Central memory CD4-positive, alpha-beta T cell (primary cell): Measurements from ENCODE around the gene SLC35E2B.

ENCODE experiments used
- DNase-seq: peaks from one replicate; pipeline ENCODE4 v3.0.0; 2022

The SLC35E2B gene

DNA sequence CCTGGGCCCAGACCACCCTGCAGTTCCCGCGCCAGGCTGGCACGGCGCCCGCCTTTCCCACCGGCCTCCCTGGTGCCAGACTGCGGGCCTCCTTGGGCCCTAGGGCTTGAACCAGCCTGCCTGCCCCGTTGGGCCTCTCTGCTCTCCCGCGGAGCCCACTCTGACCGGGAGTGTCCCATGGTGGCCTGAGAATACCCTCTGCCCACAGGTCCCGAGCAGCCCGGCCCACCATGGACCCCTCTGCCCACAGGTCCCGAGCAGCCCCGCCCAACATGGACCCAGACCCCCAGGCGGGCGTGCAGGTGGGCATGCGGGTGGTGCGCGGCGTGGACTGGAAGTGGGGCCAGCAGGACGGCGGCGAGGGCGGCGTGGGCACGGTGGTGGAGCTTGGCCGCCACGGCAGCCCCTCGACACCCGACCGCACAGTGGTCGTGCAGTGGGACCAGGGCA is 69.4 kb downstream of the SLC35E2B start:
- no peak for DNase-seq

DNA sequence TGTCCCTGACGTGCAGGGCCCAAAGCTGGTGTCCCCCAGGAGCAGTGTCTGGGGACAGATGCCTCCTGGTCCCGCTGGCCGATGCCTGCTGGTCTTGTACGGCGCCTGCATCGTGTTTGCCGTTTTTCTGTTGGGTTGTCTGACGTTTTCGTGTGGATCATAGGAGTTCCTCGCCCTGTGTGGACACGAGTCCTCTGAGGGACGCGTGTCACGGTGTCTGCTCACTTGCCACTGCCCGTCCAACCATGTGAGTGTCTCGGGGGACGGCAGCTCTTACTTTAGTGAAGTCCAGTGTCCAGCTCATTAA is 69.9 kb downstream of the SLC35E2B start:
- no peak for DNase-seq

DNA sequence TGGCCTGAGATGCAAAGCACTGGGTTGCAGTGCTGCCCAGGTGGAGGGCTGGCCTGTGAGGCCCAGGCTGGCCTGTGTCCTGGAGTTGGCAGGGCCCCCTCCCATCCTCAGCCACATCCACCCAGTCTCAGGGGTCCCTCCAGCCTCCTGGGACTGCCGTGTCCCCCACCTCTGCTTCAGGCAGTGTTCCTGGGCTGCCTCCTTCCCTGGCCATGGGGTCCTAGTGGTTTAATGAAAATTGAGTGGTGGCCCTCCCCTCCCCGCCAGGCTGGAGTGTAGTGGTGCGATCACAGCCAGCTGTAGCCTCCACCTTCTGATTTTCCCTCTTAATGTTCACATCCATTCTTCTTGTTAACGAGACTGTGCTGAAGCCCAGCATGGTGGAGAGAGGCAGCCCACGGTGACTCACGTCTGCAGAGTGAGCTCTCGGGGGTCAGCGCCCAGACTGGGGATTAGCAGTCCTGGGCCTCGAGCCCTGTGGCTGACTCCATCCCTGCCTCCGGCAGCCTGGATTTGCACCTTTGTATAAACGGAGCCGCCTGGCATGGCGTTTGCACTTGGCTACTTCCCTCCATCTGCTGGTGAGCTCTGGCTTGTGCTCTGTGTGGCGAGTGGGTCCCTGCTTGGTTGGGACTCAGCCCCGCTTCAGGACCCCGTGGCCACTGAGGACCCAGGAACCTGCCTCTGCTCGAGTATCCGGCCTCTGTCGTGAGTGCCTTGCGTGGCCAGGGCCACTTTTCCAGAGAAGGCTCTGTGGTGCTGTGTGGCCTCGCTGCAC is 70.4 kb downstream of the SLC35E2B start:
- DNase-seq, result no peak

DNA sequence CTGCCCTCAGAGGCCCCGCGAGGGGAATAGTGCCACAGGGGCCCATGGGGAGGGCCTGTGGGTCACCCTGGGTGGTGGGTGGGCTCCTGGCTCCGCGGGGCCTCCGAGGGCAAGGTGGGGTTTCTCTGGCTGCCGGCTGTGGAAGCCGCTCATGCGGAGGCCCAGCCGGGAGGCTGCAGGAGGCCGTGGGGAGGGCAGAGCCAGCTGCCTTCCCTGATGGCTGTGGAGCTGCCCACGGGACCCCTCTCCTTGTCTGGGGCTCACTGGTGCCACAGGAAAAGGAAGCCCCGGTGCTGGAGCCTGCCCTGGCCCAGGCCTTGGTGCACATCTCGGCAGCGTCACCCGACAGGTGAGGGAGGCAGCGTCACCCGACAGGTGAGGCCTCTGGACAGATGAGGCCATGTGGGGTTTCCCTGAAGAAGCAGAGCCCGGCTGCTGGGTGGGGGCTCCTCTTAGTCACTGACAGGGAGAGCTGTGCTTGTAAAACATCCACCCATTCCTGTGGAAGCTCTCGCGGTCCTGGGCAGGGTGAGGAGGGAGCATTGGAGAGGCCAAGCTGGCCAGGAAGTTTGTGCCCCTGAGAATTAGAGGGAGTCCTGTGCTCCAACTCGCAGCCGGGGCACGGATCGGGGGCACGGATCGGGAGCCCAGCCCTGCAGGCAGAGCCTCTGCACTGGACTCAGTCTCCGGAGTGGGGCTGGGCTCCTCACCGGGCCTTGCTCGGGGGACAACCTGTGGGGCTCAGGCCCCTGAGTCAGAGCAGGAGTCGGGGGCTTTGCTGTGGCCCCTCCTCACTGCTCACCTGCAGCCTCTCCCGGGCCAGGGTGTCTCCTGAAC is 71.2 kb downstream of the SLC35E2B start:
- DNase-seq, result no peak

DNA sequence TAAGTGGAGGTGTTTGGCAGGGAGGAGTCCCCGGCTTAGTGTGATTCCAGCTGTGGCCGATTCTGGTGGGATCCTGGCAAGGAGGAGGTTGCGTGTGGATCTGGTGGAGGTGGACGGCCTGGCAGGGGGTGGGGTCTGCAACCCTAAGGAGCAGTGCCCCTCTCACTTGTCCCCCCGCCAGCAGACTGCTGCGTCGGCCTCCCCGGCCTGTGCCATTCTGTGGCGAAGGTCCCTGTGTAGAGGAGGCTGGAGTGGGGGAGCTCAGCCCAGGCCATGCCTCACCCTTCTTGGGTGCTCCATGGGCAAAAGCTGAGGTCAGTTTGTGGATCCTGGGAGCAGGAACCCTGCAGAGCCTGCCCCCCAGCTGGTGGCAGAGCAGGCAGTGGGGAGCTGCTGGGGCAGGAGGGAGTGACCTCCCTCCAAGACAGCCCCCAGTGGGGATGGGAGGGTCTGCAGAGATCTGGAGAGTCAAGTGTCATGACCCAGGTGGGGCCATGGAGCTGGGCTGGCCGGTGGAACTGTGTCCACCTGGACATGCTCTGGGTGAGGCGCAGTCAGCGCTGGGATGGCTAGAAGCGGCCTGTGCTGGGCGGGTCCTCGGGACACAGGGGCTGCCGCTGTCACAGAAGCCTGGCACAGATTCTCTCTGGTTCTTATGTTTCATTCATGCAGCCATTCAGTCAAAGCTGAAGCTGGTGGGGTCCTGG is 72.0 kb downstream of the SLC35E2B start:
- DNase-seq, result no peak

DNA sequence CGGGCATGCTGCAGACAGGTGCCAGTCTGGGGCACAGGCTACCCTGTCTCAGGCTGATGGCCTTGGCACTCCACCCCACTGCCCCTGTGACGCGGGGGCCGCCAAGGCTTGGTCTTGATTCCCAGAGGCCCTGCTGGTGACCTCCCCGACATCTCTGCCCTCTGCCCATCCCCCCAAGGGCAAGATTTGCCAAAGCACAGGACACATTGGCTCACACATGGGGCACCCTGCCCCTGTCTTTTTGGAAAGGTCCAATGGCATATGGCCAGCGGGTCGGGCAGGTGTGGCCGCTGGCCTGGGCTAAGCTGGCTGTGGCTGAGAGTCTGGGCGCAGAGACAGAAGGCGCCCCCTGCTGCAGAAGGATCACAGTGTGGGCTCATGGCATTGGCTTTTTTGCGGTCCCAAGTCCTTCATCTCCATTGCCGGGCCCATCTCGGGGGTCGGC is 72.7 kb downstream of the SLC35E2B start:
- no peak for DNase-seq

DNA sequence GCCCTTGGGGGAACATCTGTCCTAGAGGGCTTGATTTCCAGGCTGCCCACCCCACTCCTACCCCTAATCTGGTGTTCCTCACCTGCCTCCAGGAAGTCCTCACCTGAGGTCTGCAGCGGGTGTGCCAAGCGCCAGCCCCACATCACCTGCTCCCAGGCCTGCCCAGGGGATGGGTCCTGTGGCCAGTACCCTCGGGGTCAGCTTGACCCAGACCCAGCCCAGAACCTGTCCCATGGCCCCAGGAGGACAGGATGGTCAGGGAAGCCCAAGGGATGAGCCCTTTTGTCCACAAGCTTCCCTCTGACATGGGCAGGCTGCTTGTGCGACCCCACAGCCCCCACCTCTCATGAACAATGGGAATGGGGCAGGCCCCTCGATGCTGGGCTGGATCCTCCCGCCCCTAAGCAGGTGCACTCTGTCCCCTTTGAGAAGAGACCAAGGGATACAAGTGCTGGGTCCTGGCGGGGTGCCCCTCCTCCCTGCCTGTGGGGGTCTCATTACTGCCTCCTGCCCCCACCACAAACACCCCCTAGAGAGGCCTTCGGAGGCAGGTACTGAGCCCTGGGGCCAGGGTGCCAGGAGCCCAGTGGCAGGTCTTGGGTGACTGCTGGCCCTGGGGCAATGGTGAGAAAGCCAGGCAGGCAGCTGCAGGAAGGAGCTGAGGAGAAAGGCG is 74.1 kb downstream of the SLC35E2B start:
- no peak for DNase-seq

DNA sequence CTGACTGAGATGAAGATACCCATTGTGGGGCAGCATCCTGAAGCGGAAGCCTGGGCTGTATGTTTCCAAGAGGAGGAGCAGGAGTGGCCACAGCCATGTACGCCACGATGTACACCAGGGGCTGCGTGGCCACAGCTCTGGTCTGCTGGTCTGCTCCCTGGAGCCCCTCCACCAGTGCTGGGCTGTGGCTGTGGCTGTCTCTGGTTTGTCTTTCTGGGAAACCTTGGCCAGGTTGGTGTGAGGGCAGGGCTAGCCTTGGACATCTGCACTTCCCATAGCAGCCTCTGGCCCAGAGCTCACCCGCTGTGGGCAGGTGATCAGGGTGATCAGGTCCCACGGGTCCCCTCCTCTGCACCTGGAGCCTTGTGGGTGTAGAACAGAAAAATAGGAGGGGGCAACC is 74.7 kb downstream of the SLC35E2B start:
- DNase-seq, result no peak

DNA sequence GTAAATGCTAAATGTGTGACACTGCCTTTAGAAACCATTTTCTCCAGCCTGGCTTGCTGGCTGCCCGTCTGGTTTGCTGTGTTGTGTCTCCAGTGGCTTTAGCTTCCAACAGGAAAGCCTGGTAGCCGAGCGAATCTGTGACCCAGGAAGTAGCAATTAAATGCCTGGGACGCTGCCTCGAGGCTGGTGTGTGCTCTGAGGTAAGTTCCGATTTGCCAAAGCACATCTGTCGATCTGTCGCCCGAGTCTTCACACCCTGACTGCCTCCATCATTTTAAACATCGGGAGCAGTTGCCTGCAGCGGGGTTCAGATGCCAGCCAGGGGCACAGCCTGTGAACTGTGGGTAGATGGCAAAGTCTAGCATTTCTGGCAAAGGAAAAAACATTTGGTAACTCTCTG is 75.1 kb downstream of the SLC35E2B start:
- DNase-seq, result no peak

DNA sequence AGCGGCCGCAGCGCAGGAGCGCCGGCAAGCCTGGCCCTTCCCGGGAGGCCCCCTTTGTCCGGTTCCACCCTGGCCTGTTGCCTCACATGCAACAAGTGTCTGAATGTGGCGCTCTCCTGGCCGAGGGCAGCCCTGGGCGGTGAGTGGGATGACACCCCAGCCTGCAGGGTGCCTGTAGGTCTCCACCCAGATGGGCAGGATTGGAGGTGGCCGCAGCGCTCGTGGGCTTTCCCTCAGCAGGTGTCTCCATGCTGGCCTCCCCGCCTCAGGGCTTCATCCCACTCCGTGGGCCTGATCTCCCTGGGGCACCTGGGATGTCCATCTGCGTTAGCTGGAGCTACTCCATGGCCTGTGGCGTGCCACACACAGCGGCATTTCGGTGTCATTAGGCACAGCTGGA is 75.8 kb downstream of the SLC35E2B start:
- DNase-seq, result no peak

DNA sequence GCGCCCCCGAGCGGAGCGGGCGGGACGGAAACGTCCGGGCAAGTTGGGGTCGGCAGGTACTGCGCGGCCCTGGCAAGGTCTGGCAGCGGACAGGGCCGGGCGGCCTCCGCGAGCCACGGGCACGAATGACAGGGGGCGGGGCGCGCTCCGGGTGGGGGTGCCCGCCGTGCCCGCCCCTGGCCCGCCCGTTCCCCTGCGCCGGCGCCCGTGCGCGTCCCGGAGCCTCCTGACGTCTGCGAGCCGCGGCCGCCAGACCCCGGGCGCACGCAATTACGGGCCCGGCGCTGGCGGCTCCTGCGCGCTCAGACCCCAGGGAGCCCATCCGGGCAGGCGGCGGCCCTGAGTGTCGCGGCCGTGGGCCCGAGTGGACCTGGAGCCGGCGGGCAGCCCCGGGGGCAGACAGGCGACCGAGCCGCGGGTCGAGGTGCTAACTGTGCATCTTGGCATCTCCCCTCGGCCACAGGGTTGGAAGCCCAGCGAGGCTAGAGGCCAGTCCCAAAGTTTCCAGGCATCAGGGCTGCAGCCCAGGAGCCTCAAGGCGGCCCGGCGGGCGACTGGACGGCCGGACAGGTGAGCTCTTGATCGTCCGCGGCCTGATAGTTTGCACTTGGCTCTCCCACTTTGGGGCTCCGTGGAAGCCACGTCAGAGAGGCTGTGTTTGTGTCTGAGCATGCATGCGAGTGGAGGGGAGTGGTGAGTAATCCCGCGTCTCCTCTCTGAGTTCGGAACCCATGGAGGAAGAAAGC is 76.4 kb downstream of the SLC35E2B start:
- DNase-seq, result peak; percentile 50

DNA sequence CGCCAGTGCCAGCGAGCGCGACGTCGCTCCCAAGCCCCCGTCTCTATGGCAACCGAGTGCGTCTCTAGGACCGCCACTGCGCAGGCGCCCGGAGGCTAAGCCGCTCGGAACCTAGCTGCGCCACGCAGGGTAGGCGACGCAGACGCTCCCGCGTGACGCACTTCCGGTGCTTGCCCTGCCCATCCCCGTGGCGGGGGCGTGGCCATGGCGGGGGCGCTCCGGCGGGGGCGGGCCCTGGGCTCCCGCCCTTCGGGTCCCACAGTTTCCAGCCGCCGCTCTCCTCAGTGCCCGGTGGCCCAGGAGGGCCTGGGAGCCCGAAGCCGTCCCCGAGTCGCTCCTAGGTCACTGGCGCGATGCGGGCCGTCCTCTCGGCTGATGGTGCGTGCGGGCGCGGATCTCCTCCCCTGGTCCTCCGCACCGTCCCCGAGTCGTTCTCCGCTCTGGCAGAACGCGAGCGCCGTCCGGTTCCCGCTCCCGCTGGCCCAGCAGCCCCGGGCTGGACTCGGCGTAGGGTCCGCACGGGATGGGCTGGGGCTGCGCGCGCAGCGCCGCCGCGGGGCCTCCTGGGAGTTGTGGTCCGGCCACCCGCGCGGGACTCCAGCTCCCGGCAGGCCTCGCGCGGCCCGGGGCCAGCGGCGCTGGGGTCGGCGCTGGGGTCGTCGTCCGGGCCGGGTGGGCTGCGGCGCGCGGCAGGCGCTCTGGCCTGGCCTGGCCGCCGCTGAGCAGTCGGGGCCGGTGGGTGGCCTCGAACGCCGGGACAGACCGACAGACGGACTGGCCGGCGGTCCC is 77.1 kb downstream of the SLC35E2B start, which contains the start of gene MIB2:
Gene MIB2 (plus strand): TSS at position 245 of the 789 bp plus-strand sequence. CDS start 7,953 bp downstream, outside the sequence.
- peak; percentile 99 for DNase-seq

DNA sequence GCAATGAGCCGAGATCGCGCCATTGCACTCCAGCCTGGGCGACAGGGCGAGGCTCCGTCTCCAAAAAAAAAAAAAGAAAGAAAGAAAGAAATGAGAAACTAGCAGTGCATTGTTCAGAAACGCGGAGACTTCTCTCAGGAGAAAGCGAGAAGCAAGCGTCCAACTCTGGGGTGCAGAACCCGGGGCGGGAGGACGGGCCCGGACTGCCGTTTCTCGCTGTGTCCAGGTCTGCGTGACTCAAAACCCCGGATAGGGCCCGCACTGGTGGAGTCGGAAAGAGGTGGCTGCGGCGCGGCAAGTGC is 77.7 kb downstream of the SLC35E2B start:
- no peak for DNase-seq

DNA sequence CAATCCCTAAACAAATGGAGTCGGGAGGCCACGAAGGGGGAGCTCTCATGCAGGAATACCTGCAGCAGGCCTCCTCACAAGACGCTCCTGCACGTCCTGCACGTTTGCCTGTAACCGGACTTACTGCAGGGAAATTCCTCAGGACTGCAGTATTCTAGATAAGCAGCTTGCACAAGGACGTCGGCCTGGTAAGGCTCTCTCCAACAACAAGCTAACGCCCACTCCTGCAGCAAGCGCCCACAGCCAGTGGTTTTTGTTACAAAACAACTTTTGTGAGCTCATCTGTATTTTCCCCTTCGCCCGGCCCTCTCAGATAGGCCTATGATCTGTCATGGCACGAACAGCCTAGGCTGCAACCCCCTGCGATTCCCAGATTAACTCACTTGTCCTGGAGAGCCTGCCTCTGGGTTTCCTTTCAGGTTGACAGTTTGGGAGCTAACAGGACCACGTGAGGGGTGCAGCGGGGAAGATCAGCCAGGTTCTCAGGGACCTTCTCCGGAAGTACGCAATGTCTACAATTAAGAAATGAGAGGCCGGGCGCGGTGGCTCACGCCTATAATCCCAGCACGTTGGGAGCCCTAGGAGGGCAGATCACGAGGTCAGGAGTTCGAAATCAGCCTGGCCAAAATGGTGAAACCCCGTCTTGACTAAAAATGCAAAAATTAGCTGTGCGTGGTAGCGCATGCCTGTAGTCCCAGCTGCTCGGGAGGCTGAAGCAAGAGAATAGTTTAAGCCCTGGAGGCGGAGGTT is 78.2 kb downstream of the SLC35E2B start:
- DNase-seq, result peak; percentile 70

DNA sequence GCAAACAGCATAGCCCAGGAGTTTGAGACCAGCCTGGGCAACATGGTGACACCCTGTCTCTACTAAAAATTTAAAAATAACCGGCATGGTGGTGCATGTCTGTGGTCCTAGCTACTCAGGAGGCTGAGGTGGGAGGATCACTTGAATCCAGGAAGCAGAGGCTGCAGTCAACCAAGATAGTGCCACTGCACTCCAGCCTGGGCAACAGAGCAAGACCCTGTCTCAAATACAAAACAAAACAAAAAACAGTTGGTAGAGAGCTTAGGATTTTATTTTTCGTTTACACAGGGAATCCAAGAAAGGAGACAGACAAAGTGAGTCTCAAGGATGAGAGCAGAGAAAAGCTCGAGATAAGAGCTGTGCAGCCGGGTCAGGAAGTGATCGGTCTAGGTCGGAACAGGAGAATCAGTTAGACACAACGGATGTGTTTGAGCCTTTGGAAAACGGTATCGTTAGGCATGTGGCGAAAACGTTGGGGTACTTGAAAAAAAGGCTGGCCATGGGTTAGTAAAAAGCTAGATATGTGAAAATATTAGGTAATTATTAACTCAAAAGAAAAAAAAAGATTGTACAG is 79.0 kb downstream of the SLC35E2B start:
- no peak for DNase-seq

DNA sequence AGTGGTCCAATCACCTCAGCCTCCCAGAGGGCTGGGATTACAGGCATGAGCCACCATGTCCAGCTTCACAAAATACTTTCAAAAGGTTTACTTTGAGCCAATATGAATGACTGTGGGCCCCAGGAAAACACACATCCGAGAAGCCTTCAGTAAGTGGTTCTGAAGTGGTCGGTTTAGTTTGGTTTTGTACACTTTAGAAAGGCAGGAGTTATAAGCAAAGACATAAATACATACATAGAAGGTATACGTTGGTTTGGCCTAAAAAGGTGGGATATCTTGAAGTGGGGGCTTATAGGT is 80.5 kb downstream of the SLC35E2B start:
- no peak for DNase-seq

DNA sequence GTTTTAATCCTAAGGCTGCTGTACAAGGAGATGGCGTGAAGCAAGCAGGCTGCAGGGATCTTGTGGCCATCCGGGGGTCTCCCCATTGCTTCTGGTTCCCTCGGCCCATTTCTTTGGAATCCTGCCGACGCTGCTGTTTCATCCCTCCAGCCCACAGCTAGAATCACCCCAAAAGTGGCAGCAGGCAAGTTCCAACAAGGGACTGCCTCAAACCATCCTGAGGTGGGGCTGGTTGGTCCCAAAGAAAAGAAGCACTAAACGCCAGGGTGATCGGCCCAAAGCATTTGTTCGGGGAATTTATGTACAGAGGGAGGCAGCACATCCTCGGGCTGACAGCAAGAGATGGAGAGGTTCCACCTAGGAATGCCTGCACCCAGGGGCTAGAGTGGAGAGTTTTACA is 81.8 kb downstream of the SLC35E2B start:
- no peak for DNase-seq

DNA sequence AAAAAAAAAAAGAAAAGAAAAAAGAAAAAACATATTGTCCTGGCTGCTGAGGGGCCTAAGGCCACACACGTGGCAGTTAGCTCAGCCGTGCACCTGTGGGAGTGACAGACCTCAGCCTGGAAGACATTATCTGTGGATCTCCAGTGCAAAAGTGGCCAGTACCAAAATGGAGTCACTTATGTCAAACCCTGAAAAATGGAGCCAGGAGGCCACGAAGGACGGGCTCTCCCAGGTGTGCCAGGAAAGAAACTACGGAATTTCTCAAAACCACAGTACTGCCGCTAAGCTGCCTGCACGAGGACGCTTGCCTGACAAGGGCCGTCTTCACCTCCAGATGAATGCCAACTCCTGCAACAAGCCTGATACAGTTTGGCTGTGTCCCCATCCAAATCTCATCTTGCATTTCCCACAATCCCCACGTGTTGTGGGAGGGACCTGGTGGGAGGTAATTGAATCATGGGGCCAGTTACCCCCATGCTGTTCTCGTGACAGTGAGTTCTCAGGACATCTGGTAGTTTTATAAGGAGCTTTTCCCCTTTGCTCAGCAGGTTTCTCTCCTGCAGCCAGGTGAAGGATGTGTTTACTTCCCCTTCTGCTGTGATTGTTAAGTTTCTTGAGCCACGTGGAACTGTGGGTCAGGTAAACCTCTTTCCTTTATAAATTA is 82.6 kb downstream of the SLC35E2B start:
- no peak for DNase-seq
